ENCODE measurements around the gene AGR3.

Gene AGR3

GRCh38 chr7:16840094-16840493 is 41.7 kb downstream of the AGR3 start:
- in situ Hi-C loops (cut with MboI; ENCODE audit: low pct_unique_long_range_greater_than_20kb, low sequenced_read_pairs), result no loop called here
- DNase-seq, result no peak

DNA sequence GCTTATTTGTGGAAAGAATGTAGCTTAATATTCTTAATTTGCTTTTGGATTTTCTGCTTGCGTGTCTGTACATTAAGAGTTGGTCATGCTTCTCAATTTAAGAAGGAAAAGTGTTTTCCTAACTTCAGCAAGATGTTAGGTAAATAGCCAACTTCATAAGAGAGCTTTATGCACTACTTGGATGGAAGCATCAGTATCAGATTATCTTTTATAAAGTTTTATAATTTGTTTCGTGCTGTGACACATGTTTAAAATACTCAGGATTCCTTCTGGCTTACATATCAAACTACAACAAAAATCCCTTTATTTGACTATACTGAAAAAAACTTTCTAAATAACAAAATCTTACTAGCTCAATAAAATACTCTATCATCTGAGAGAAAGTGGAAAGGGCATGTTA is 42.1 kb downstream of the AGR3 start:
- in situ Hi-C loops (cut with MboI; ENCODE audit: low pct_unique_long_range_greater_than_20kb, low sequenced_read_pairs), result no loop called here
- no peak for DNase-seq

DNA sequence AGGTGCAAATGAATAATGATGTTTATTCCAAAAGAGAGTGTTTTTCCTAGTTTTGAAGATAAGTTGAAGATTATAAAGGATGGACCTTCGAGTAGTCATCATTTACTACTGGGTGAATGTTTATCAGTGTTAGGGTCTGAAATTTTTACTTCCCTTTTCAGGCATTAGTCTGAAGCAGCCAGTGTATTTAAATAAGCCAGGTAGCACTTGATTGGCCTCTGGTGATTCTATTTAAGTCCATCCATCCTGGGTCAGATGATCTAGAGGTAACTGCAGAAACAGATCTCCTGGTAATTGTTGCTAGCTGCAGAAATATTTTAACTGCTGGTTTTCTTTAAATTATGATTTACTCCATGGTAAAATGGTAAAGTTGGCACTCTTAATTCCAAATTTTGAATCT is 42.9 kb downstream of the AGR3 start:
- in situ Hi-C loops (cut with MboI; ENCODE audit: low pct_unique_long_range_greater_than_20kb, low sequenced_read_pairs), result no loop called here

DNA sequence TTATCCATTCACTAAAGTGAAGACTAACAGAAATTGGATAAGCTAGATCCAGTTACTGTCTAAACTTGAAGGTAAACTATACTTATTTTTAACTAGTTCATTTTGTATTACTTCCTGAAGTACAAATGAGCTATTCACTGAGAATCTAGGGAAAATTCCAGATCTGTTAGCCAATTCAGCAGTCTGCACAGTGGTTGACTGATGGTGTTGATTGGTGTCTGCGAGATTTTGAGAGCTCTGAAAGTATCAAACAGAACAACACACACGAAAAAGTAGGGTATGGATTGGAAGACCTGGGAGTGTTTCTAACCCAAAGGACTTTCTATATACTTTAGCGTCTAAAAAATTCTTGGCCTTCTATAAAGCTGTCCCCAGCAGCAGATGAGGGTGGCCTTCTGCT is 43.4 kb downstream of the AGR3 start:
- in situ Hi-C loops (cut with MboI; ENCODE audit: low pct_unique_long_range_greater_than_20kb, low sequenced_read_pairs), result no loop called here
- DNase-seq, result no peak

More for the DNA sequence above, 42.9 kb downstream of the AGR3 start:
- DNase-seq, result no peak

GRCh38 chr7:16836481-16836880 is 45.3 kb downstream of the AGR3 start:
- no peak for DNase-seq
- in situ Hi-C loops (cut with MboI; ENCODE audit: low pct_unique_long_range_greater_than_20kb, low sequenced_read_pairs), result no loop called here

DNA sequence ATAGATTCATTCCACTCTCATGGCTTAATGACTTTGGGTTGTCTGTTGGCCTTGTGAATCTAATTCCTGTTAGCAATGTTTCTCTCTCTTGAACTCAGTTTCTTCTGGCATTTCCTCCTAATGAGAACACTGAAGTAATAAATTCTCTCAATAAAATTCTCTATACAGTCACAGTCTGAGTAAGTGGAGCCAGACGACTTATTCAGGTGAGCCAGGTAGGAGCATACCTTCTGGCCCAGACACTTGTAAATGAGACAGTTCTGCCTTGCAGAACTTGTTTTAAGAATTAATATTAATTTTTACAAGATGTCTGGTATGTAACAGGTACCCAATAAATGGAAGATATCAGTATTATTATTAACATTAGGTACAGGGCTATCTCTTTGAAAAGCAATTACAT is 48.4 kb downstream of the AGR3 start:
- DNase-seq, result no peak
- in situ Hi-C loops (cut with MboI; ENCODE audit: low pct_unique_long_range_greater_than_20kb, low sequenced_read_pairs), result no loop called here

- DNase-seq, result no peak
- in situ Hi-C loops (cut with MboI; ENCODE audit: low pct_unique_long_range_greater_than_20kb, low sequenced_read_pairs), result no loop called here
These were observed 55.7 kb downstream of the AGR3 start for GRCh38 chr7:16826060-16826459.

DNA sequence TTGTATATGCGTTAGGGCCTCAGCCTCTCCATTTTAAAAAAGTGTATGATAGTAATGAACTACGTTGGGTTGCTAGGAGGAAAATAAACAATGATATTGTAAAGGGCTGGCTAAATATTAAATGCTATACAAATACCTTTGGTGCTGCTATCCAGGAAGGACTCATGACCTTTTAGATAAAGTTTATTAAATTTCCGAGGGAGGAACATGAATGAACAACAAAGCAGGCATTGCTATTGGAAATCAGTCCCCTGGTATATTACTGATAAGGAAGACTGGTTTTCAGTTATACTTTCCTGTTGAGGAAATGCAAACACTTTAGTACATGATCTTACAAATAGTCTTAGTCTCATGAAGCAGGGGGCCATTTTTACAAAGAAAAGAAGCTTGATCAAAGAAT is 59.8 kb downstream of the AGR3 start:
- in situ Hi-C loops (cut with MboI; ENCODE audit: low pct_unique_long_range_greater_than_20kb, low sequenced_read_pairs), result no loop called here
- no peak for DNase-seq

GRCh38 chr7:16818732-16819131 is 63.1 kb downstream of the AGR3 start:
- DNase-seq, result no peak
- in situ Hi-C loops (cut with MboI; ENCODE audit: low pct_unique_long_range_greater_than_20kb, low sequenced_read_pairs), result no loop called here

- DNase-seq, result peak; percentile 11
- in situ Hi-C loops (cut with MboI; ENCODE audit: low pct_unique_long_range_greater_than_20kb, low sequenced_read_pairs), result no loop called here
These were observed 64.2 kb downstream of the AGR3 start for GRCh38 chr7:16817536-16817935.

GRCh38 chr7:16816824-16817223 is 65.0 kb downstream of the AGR3 start:
- in situ Hi-C loops (cut with MboI; ENCODE audit: low pct_unique_long_range_greater_than_20kb, low sequenced_read_pairs), result no loop called here
- DNase-seq, result peak; percentile 63

DNA sequence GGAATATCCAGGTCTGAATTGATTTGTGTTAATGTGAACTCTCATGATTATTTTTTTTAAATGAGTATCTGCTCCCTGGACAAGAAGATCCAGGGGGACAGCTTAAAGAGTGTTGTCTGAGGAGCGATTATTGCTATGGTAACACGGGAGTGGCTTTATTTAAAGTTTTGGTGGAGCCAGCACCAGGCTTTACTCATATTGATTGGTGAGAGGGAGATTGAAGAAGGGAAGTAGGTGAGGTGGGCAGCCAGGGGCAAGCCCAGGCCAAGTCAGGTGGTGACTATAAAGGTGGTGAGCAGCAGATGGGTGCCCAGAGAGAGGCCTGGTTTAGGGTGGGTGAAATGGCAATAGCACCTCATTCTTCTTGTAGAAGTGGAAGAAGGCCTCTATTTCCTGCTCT is 66.8 kb downstream of the AGR3 start:
- in situ Hi-C loops (cut with MboI; ENCODE audit: low pct_unique_long_range_greater_than_20kb, low sequenced_read_pairs), result no loop called here
- DNase-seq, result no peak

GRCh38 chr7:16813232-16813616 is 68.6 kb downstream of the AGR3 start:
- in situ Hi-C loops (cut with MboI; ENCODE audit: low pct_unique_long_range_greater_than_20kb, low sequenced_read_pairs), result no loop called here

DNA sequence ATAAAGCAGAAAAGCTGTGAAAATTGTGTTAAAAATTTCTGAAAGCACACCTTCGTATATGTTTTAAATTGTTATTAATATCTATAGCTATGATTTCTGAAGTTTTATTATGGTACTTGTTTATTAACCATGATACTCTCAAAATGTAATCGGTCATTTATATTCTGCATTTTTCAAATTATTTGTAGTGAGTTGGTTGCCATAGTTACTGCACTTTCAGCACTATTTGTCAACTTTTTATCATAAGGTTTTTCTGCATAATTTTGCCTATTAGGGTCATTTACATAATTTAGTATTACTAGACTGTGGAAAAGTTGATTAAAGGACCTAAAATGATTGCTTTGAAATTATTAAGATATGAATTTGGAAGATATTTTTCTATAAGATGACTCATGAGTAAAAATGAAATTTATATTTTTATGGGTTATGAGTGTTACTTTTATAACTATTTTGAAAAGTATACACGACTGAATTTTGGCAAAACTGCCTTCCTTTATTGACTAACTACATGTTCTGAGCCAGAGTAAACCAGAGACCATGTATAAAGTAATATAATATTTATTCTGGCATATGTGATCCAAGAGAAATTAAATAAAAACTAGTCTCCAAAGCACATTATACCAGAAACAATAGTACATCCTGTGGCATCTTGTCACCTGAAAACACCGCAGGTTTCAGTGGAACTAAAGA is 69.1 kb downstream of the AGR3 start:
- in situ Hi-C loops (cut with MboI; ENCODE audit: low pct_unique_long_range_greater_than_20kb, low sequenced_read_pairs), result no loop called here
- DNase-seq, result no peak

More at GRCh38 chr7:16813232-16813616, 68.6 kb downstream of the AGR3 start:
- DNase-seq, result no peak

GRCh38 chr7:16811551-16811950 is 70.2 kb downstream of the AGR3 start:
- DNase-seq, result no peak
- in situ Hi-C loops (cut with MboI; ENCODE audit: low pct_unique_long_range_greater_than_20kb, low sequenced_read_pairs), result no loop called here

GRCh38 chr7:16810573-16810972 is 71.2 kb downstream of the AGR3 start:
- in situ Hi-C loops (cut with MboI; ENCODE audit: low pct_unique_long_range_greater_than_20kb, low sequenced_read_pairs), result no loop called here
- no peak for DNase-seq

- in situ Hi-C loops (cut with MboI; ENCODE audit: low pct_unique_long_range_greater_than_20kb, low sequenced_read_pairs), result no loop called here
- no peak for DNase-seq
These were observed 71.7 kb downstream of the AGR3 start for GRCh38 chr7:16810112-16810511.

Data from KBM-7 (cell line).